Measurements from ENCODE around the gene NIPAL3.

NIPAL3 gene

GRCh38 chr1:24383381-24383940 is 32.1 kb upstream of the NIPAL3 start:
- TF ChIP-seq L3MBTL2 (conservative IDR thresholded peaks at IDR 0.05) (no peak), LEF1 (IDR thresholded peaks at IDR 0.05; ENCODE audit: borderline replicate concordance) (no peak), SP1 (IDR thresholded peaks at IDR 0.05) (no peak), FOXM1 (IDR thresholded peaks at IDR 0.05; ENCODE audit: borderline replicate concordance) (no peak), NFRKB (IDR thresholded peaks at IDR 0.05) (no peak), ZNF384 (IDR thresholded peaks at IDR 0.05) (no peak), FOXA1 (IDR thresholded peaks at IDR 0.05) (no peak), TARDBP (IDR thresholded peaks at IDR 0.05) (no peak), CTBP1 (IDR thresholded peaks at IDR 0.05; ENCODE audit: borderline replicate concordance) (no peak), HDGF (IDR thresholded peaks at IDR 0.05; ENCODE audit: borderline replicate concordance) (no peak), ARNT (IDR thresholded peaks at IDR 0.05) (no peak), BHLHE40 (IDR thresholded peaks at IDR 0.05; ENCODE audit: borderline replicate concordance) (no peak), ELF4 (IDR thresholded peaks at IDR 0.05) (no peak), FOXK2 (IDR thresholded peaks at IDR 0.05) (no peak), SUZ12 (IDR thresholded peaks at IDR 0.05) (no peak)
- TF ChIP-seq, protein P1, sequence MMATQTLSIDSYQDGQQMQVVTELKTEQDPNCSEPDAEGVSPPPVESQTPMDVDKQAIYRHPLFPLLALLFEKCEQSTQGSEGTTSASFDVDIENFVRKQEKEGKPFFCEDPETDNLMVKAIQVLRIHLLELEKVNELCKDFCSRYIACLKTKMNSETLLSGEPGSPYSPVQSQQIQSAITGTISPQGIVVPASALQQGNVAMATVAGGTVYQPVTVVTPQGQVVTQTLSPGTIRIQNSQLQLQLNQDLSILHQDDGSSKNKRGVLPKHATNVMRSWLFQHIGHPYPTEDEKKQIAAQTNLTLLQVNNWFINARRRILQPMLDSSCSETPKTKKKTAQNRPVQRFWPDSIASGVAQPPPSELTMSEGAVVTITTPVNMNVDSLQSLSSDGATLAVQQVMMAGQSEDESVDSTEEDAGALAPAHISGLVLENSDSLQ (IDR thresholded peaks at IDR 0.05) = no peak
- ChIA-PET CTCF (interaction anchor here (0.5 to 0.9 kb wide), 2 partner anchors 183 to 184 kb away, joined by 4 read pairs; no protein-coding TSS in a partner anchor), POLR2A (no interaction called here)
- DNase-seq (ENCODE audit: extremely low spot score) = no peak

DNA sequence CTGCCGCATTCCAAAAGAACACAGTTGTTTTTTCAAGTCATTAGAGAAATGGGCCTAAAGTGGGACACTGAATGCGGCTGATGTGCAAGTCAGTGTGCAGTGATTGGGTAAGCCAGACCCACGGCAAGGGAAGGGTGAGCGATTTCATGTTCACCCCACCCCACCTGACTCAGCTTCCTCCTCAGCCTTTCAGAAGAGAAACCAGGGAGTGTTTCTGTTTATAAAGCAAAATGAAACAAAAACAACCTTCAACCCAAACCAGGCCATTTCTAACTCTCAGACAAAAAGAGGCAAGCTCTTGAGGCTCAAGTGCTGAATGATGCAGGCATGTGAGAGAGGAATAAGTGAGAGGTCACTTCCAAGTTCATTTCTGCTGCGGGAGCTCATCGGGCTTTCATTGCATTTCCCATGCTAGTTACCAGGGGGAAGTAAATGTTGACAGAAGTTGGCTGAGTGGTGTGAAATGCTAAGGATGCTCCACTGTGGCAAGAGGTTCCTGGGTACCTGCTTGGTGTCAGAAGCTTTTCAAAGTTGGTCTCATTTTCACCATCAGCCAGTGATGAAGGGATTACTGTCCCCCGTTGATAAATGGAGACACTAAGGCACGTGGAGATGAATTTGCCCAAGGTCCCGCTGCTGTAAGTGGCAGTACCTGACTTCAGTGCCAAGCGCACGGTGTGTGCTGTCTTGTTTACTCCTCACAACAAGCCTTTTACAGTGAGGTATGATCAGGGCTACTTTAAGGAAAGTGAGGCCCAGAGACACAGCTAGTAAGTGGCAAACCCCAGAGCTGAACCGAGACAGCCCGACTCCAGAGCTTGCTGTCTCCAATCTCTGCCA is 31.1 kb upstream of the NIPAL3 start:
- ChIA-PET CTCF (interaction anchor here (0.5 to 1.6 kb wide), 4 partner anchors 183 to 234 kb away, joined by 3 to 4 read pairs (median 4); no protein-coding TSS in a partner anchor), POLR2A (no interaction called here)
- no peak for TF ChIP-seq BHLHE40 (IDR thresholded peaks at IDR 0.05; ENCODE audit: borderline replicate concordance)
- no peak for TF ChIP-seq SP1 (IDR thresholded peaks at IDR 0.05)
- no peak for DNase-seq (ENCODE audit: extremely low spot score)

GRCh38 chr1:24385160-24385940 is 30.3 kb upstream of the NIPAL3 start:
- ChIA-PET POLR2A (no interaction called here), CTCF (interaction anchor here (0.7 to 1.6 kb wide), 5 partner anchors 184 to 235 kb away, joined by 3 to 4 read pairs (median 3); no protein-coding TSS in a partner anchor)
- DNase-seq (ENCODE audit: extremely low spot score) = peak; percentile 56
- TF ChIP-seq ARNT (IDR thresholded peaks at IDR 0.05) (no peak), ELF4 (IDR thresholded peaks at IDR 0.05) (no peak), HDGF (IDR thresholded peaks at IDR 0.05; ENCODE audit: borderline replicate concordance) (no peak), SP1 (IDR thresholded peaks at IDR 0.05) (no peak), ZNF384 (IDR thresholded peaks at IDR 0.05) (no peak), BHLHE40 (IDR thresholded peaks at IDR 0.05; ENCODE audit: borderline replicate concordance) (no peak), TARDBP (IDR thresholded peaks at IDR 0.05) (no peak), FOXA1 (IDR thresholded peaks at IDR 0.05) (no peak), NFRKB (IDR thresholded peaks at IDR 0.05) (no peak), FOXK2 (IDR thresholded peaks at IDR 0.05) (no peak), FOXM1 (IDR thresholded peaks at IDR 0.05; ENCODE audit: borderline replicate concordance) (no peak), SUZ12 (IDR thresholded peaks at IDR 0.05) (no peak), LEF1 (IDR thresholded peaks at IDR 0.05; ENCODE audit: borderline replicate concordance) (no peak), CTBP1 (IDR thresholded peaks at IDR 0.05; ENCODE audit: borderline replicate concordance) (no peak), L3MBTL2 (conservative IDR thresholded peaks at IDR 0.05) (no peak)
- TF ChIP-seq, protein P1 (IDR thresholded peaks at IDR 0.05) = no peak

- ChIA-PET CTCF (interaction anchor here (0.7 to 1.3 kb wide), 3 partner anchors 185 to 187 kb away, joined by 3 to 4 read pairs (median 3); no protein-coding TSS in a partner anchor), POLR2A (no interaction called here)
- TF ChIP-seq ELF4 (IDR thresholded peaks at IDR 0.05) (no peak), TARDBP (IDR thresholded peaks at IDR 0.05) (no peak), L3MBTL2 (conservative IDR thresholded peaks at IDR 0.05) (no peak), ARNT (IDR thresholded peaks at IDR 0.05) (no peak), SP1 (IDR thresholded peaks at IDR 0.05) (no peak), FOXA1 (IDR thresholded peaks at IDR 0.05) (no peak), CTBP1 (IDR thresholded peaks at IDR 0.05; ENCODE audit: borderline replicate concordance) (no peak), HDGF (IDR thresholded peaks at IDR 0.05; ENCODE audit: borderline replicate concordance) (no peak), FOXM1 (IDR thresholded peaks at IDR 0.05; ENCODE audit: borderline replicate concordance) (no peak)
- DNase-seq (ENCODE audit: extremely low spot score) = no peak
Measured at GRCh38 chr1:24386241-24386640, 29.4 kb upstream of the NIPAL3 start.

DNA sequence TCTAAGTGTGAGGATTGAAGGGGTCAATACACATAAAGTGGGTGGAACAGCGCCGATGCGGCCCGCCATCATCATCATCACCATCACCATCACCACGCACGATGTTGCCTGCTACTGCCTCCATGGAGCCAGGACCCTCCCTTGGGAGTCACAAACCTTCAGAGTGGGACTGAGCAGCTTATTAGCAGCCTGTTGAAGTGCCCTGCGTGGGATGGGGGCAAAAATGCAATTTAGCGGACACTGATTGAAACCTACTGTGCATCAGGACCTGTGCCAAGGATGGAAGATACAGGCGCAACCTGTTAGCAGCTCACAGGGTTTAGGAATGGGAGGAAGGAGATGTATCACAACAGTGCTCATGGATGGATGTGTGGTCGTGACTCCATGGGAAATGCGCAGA is 28.7 kb upstream of the NIPAL3 start:
- CTCF ChIA-PET = interaction anchor here (0.7 kb wide), 1 partner anchor 187 kb away, joined by 3 read pairs; no protein-coding TSS in a partner anchor
- DNase-seq (ENCODE audit: extremely low spot score) = no peak
- no peak for TF ChIP-seq SUZ12 (IDR thresholded peaks at IDR 0.05)
- no peak for TF ChIP-seq L3MBTL2 (conservative IDR thresholded peaks at IDR 0.05)
- POLR2A ChIA-PET = interaction anchor here (1.1 kb wide), 1 partner anchor 29 kb away, joined by 3 read pairs; the partner anchor contains the start of gene NIPAL3

DNA sequence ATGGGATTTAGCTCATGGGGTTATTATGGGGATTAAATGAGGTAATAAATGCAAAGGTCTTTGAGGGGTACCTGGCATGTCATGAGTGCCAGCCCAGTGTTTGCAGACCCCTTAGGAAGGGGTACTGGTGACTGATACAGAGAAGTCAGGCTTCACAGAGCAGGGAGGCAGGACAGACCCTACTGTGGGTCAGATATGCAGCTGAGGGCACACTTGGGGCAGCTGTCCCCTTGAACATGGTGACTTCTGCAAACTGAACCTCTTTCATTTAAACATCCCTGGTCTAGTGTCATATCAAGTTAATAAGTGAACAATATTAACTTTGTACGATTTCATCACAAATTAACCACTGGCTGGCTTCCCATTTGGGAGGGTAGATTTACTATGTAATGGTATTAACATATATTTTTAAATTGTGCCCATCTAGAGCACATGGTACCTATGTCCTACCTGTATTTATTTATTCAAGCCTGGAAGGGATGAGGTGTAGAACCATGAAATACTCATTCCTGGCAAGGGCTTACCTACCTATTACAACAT is 27.9 kb upstream of the NIPAL3 start:
- TF ChIP-seq L3MBTL2 (conservative IDR thresholded peaks at IDR 0.05) (no peak), ZNF384 (IDR thresholded peaks at IDR 0.05) (no peak), SP1 (IDR thresholded peaks at IDR 0.05) (no peak), CTBP1 (IDR thresholded peaks at IDR 0.05; ENCODE audit: borderline replicate concordance) (no peak), ELF4 (IDR thresholded peaks at IDR 0.05) (no peak), SUZ12 (IDR thresholded peaks at IDR 0.05) (no peak), TARDBP (IDR thresholded peaks at IDR 0.05) (no peak), BHLHE40 (IDR thresholded peaks at IDR 0.05; ENCODE audit: borderline replicate concordance) (no peak), FOXM1 (IDR thresholded peaks at IDR 0.05; ENCODE audit: borderline replicate concordance) (no peak), ARNT (IDR thresholded peaks at IDR 0.05) (no peak), HDGF (IDR thresholded peaks at IDR 0.05; ENCODE audit: borderline replicate concordance) (no peak), FOXA1 (IDR thresholded peaks at IDR 0.05) (no peak), LEF1 (IDR thresholded peaks at IDR 0.05; ENCODE audit: borderline replicate concordance) (no peak), FOXK2 (IDR thresholded peaks at IDR 0.05) (no peak), NFRKB (IDR thresholded peaks at IDR 0.05) (no peak)
- TF ChIP-seq, protein P1 (IDR thresholded peaks at IDR 0.05) = no peak
- DNase-seq (ENCODE audit: extremely low spot score) = no peak
- CTCF ChIA-PET = interaction anchor here (0.7 kb wide), 1 partner anchor 188 kb away, joined by 3 read pairs; no protein-coding TSS in a partner anchor
- POLR2A ChIA-PET = interaction anchor here (1.1 kb wide), 1 partner anchor 28 kb away, joined by 3 read pairs; the partner anchor contains the start of gene NIPAL3
